ENCODE data around the gene CMBL.

Gene CMBL

GRCh38 chr5:10295619-10296326, 11.9 kb downstream of the CMBL start:
- peaks cover 6% of the 10 kb centered on the region; the same call in 1 of the 2 replicates for H3K27me3 ChIP-seq (ENCODE audit: low read depth, low read length)
- H3K9me3 ChIP-seq (ENCODE audit: insufficient read depth, low read length), result no peaks in the 10 kb centered on the region
- H3K4me1 ChIP-seq (ENCODE audit: low read length), result no peaks in the 10 kb centered on the region
- H2AFZ ChIP-seq (ENCODE audit: low read depth, low read length), result no peak overlapping the region
- no peak overlapping the region for H3K27ac ChIP-seq (ENCODE audit: low read length)
- H3K79me2 ChIP-seq (ENCODE audit: low read length), result no peaks in the 10 kb centered on the region
- H3K9ac ChIP-seq (ENCODE audit: low read length), result no peak overlapping the region
- no peak for TF ChIP-seq CTCF (IDR thresholded peaks at IDR 0.05; ENCODE audit: low read depth, low read length)
- no peak overlapping the region for H3K4me2 ChIP-seq (ENCODE audit: low read length)
- H3K36me3 ChIP-seq (replicated peaks; ENCODE audit: low read depth, low read length), result no peaks in the 10 kb centered on the region
- H4K20me1 ChIP-seq (ENCODE audit: insufficient read depth, low read length), result no peaks in the 10 kb centered on the region
- no peak overlapping the region for H3K4me3 ChIP-seq (ENCODE audit: low read length)

- no peak overlapping the region for H2AFZ ChIP-seq (ENCODE audit: low read depth, low read length)
- H3K79me2 ChIP-seq (ENCODE audit: low read length), result no peaks in the 10 kb centered on the region
- no peak overlapping the region for H3K9ac ChIP-seq (ENCODE audit: low read length)
- no peak overlapping the region for H3K4me3 ChIP-seq (ENCODE audit: low read length)
- no peaks in the 10 kb centered on the region for H4K20me1 ChIP-seq (ENCODE audit: insufficient read depth, low read length)
- H3K27me3 ChIP-seq (ENCODE audit: low read depth, low read length), result peaks cover 6% of the 10 kb centered on the region; the same call in 1 of the 2 replicates
- no peak overlapping the region for H3K4me2 ChIP-seq (ENCODE audit: low read length)
- no peak overlapping the region for H3K27ac ChIP-seq (ENCODE audit: low read length)
- TF ChIP-seq CTCF (IDR thresholded peaks at IDR 0.05; ENCODE audit: low read depth, low read length) (no peak), EZH2phosphoT487 (IDR thresholded peaks at IDR 0.05; ENCODE audit: low read depth) (no peak)
- H3K9me3 ChIP-seq (ENCODE audit: insufficient read depth, low read length), result no peaks in the 10 kb centered on the region
- H3K36me3 ChIP-seq (replicated peaks; ENCODE audit: low read depth, low read length), result no peaks in the 10 kb centered on the region
- peaks cover under 1% of the 10 kb centered on the region for H3K4me1 ChIP-seq (ENCODE audit: low read length)
These were observed 13.6 kb downstream of the CMBL start for GRCh38 chr5:10293907-10294662.

DNA sequence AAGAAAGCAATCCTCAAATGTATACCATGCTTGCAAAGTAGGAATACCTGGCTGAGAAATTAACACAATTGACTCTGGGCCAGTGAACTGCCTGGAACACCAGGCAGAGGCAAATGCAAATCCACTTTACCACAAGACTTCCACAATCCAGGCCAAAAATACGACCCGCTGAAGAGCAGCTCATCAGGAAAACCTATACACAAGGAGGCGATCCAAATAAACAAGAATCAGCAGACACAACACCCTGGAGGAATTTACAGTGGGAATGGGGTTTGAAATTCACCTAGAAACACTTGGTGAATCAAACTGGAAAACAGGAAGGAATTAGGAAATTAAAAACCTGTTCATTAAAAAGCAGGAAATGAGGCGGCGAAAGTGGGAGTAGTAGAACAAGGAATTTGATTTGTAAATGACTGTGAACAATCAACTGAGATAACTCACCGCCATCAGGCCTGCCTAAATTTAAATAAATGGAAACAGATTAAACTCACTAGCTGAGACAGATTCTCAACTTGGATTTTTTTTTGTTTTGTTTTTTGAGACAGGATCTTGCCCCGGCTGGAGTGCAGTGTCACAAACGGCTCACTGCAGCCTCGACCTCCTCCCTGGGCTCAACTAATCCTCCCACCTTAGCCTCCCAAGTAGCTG, 15.9 kb downstream of the CMBL start:
- Histone ChIP-seq H3K9me3 (ENCODE audit: insufficient read depth, low read length) (no peaks in the 10 kb centered on the region), H4K20me1 (ENCODE audit: insufficient read depth, low read length) (no peaks in the 10 kb centered on the region), H3K4me3 (ENCODE audit: low read length) (no peak overlapping the region), H3K79me2 (ENCODE audit: low read length) (no peaks in the 10 kb centered on the region), H2AFZ (ENCODE audit: low read depth, low read length) (no peak overlapping the region), H3K27me3 (ENCODE audit: low read depth, low read length) (peaks cover 6% of the 10 kb centered on the region; the same call in 1 of the 2 replicates), H3K4me1 (ENCODE audit: low read length) (peaks cover 11% of the 10 kb centered on the region), H3K4me2 (ENCODE audit: low read length) (no peak overlapping the region), H3K9ac (ENCODE audit: low read length) (no peak overlapping the region), H3K27ac (ENCODE audit: low read length) (no peak overlapping the region), H3K36me3 (replicated peaks; ENCODE audit: low read depth, low read length) (no peaks in the 10 kb centered on the region)
- TF ChIP-seq CTCF (IDR thresholded peaks at IDR 0.05; ENCODE audit: low read depth, low read length) (no peak), EZH2phosphoT487 (IDR thresholded peaks at IDR 0.05; ENCODE audit: low read depth) (no peak)

- no peak overlapping the region for H3K4me3 ChIP-seq (ENCODE audit: low read length)
- no peak overlapping the region for H3K27ac ChIP-seq (ENCODE audit: low read length)
- H3K4me2 ChIP-seq (ENCODE audit: low read length), result no peak overlapping the region
- peaks cover 6% of the 10 kb centered on the region; the same call in 1 of the 2 replicates for H3K27me3 ChIP-seq (ENCODE audit: low read depth, low read length)
- peaks cover 11% of the 10 kb centered on the region for H3K4me1 ChIP-seq (ENCODE audit: low read length)
- no peaks in the 10 kb centered on the region for H3K36me3 ChIP-seq (replicated peaks; ENCODE audit: low read depth, low read length)
- H2AFZ ChIP-seq (ENCODE audit: low read depth, low read length), result no peak overlapping the region
- no peaks in the 10 kb centered on the region for H3K9me3 ChIP-seq (ENCODE audit: insufficient read depth, low read length)
- H4K20me1 ChIP-seq (ENCODE audit: insufficient read depth, low read length), result no peaks in the 10 kb centered on the region
- TF ChIP-seq CTCF (IDR thresholded peaks at IDR 0.05; ENCODE audit: low read depth, low read length) (no peak), EZH2phosphoT487 (IDR thresholded peaks at IDR 0.05; ENCODE audit: low read depth) (no peak)
- H3K79me2 ChIP-seq (ENCODE audit: low read length), result no peaks in the 10 kb centered on the region
- H3K9ac ChIP-seq (ENCODE audit: low read length), result no peak overlapping the region
These were observed 17.3 kb downstream of the CMBL start for GRCh38 chr5:10290438-10290837.

Measured in OCI-LY3 (cell line).